HG02938 (cell line): ENCODE data around the gene CDC42EP3.

Source experiments
- ATAC-seq: cut with Tn5 transposase; IDR thresholded peaks from one replicate; pipeline ENCODE4 v1.9.1; 2021; ENCODE audit warnings: mild to moderate bottlenecking, moderate library complexity; ENCODE audit not compliant: unreplicated experiment

Gene CDC42EP3

DNA sequence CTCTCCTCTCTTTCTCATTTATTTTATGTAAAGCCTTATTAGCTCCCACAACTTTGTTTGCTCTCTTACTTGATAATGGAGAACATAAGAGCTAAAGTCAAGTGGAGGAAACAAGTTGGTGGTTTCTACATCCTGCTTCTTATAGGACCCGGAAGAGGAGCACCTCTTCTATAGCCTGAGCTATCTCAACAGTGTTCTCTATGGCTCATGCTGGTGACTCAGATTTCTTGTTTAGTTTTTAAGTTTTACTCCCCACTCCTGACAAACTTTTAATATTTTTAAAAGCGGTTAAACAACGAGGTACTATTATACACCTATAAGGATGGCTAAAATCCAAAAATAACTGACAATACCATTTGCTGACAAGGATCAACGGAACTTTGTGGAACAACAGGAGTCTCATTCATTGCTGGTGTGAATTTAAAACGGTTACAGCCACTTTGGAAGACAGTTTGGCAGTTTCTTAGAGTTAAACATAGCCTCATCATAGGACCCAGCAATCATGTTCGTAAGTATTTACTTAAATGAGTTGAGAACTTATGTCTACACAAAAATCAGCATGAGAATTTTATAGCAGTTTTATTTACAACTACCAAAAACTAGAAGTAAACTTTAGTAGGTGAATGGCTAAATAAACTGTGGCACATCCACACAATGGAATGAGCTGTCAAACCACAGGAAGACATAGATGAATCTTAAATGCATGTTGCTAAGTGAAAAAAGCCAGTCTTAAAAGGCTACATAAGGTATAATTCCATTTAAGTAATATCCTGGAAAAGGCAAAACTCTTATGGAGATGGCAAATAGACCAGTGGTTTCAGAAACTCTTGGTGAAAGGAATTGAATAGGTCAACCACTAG, 12.7 kb upstream of the CDC42EP3 start:
- no peak for ATAC-seq

DNA sequence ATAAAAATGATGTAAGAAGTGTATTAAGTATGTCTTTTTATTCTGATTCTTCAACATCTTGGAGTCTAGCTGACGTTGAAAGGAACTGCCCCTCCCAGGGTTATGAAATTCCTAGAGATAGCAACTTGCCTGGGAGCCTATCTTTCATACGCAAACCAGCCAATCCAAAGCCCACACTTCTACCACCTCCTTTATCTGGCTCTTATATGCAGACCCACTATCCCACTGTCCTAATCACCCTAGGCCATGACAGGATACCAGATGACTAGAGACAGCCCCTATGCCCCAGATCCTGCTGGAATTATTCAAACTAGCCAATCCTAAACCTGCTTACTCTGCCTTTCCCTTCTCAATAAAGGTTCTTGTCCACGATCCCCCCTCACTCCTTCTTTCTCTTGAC, 11.8 kb upstream of the CDC42EP3 start:
- no peak for ATAC-seq

GRCh38 chr2:37682473-37682872, 11.0 kb upstream of the CDC42EP3 start:
- no peak for ATAC-seq

DNA sequence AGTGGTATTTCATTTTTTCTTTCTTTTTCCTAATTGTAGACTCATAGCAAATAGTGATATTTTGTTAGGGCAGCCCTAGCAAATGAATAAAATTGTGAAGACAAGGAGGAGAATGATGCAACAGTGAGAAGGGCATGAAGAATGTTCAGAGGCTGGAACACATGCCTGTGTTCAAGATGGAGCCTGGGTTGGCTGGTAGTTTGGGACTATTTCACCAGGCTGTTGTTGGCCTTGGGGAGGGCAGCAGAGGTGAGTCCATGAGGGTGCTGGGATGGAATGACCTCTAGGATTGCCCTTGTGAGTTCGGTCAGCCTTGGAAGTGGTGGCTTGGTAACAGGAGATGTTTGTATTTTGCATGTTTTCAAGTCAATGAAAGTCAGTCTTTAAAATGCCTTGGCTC, 10.1 kb upstream of the CDC42EP3 start:
- ATAC-seq: no peak

- ATAC-seq: no peak
These were observed 7.7 kb upstream of the CDC42EP3 start for GRCh38 chr2:37679072-37679695.

GRCh38 chr2:37676274-37676673, 4.8 kb upstream of the CDC42EP3 start:
- ATAC-seq: no peak

GRCh38 chr2:37674946-37675345, 3.5 kb upstream of the CDC42EP3 start:
- ATAC-seq: no peak

- ATAC-seq: no peak
These were observed 1.4 kb upstream of the CDC42EP3 start for GRCh38 chr2:37672870-37673184.

DNA sequence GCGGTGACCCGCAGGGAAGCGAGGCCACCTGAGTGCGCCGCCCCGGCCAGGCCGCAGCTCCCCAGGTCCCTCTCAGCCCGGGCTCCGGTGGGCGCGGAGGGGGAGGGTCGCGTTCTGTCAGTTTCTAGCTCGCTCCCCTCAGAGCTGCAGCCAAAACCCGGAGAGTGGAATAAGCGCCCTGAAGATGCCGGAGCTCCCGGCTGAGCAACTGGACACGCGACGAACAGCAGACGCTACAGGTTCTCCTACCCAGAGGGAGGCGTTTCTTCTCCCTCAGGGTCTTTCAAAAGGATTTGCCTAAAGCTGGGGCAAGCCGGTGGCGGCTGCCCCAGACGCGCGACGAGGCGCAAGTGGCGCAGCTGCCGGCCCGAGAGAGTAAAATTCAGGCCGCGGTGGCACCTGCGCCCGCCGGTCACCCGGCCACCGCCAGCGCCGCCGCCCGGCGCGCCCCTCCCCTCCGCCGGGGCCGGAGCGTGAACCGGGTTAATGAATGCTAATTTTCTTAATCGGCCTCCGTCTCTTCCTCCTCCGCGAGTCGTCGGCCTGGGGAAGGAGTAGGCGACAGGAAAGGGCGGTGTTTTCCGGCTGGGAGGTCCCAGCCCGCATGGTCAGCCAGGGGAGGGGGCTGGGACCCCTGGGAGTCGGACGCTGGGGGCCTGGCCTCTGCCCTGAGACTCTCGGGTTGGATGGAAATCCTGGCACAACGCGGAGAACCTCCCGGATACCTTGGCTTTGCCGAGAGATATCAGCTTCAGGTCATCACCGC, 845 bp upstream of the CDC42EP3 start:
- peak; percentile 52 for ATAC-seq

DNA sequence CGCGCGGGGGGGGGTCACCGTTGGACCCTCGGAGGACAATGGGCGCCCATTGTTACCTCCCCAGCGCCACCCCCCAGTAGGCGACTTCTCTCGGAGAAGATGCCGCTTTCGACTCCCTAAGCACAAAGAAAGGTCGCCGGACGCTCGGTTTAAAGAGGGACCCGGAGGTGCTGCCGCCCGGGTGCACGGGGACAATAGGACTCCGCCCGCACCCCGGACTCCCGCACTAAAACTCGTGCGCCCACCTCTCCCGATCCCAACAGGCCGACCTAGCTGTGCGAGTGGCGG, 318 bp upstream of the CDC42EP3 start:
- no peak for ATAC-seq

GRCh38 chr2:37670378-37671008, 949 bp downstream of the CDC42EP3 start:
- no peak for ATAC-seq

DNA sequence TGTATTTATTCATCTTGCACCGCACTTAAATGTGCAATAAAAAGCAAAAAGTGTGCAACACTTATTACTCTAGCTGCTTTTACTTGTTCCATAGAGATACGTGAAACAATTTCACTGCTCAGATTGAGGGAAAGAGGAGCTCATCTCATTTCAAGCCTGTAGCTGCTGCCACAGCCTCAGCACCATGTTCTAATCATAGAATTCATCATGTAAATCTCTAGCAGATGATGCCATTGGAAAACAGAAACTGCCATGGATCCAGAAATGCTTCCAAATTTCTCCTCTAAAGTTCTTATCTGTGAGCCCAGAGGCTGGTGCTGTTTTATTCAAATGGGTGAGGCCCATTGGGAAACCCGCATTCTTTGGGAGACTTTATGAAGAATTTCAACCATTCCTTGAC, 2.0 kb downstream of the CDC42EP3 start:
- no peak for ATAC-seq

DNA sequence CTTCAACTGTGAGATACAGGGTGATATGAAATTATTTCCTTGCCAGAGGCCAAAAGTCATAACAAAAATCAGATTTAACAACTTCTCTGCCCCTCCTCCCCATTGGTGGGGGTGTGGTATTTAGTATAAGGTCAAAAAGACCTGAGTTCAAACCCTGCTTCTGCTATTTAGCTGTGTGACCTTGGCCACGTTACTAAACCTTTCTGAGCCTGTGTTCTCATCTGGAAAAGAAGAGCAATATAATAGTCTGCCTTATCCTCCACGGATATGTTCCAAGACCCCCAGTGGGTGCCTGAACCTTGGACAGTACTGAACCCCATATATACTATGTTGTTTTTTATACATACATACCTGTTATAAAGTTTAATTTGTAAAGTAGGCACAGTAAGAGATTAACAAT, 3.7 kb downstream of the CDC42EP3 start:
- no peak for ATAC-seq

- ATAC-seq: no peak
These were observed 4.7 kb downstream of the CDC42EP3 start for GRCh38 chr2:37666772-37667171.

GRCh38 chr2:37665604-37666362, 5.7 kb downstream of the CDC42EP3 start:
- ATAC-seq: no peak

DNA sequence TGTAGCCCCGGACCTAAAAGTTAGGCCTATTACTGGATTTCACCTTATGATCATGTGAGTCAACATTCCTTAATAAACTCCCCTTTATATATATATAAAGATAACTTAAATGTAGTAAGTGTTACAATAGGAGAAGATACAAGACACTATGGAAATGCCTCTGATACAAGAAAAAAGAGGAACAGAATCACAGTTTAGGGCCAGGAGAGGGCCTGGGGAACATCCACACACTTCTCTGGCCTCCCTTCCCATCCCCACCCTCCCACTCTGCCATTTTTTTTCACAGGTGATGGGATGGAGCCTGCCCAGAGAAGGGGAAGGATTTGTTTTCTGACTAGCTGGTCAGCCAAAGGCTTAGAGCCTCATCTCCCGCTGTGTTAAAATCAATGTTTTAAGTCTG, 6.4 kb downstream of the CDC42EP3 start:
- no peak for ATAC-seq

- ATAC-seq: no peak
These were observed 7.2 kb downstream of the CDC42EP3 start for GRCh38 chr2:37664231-37664643.

DNA sequence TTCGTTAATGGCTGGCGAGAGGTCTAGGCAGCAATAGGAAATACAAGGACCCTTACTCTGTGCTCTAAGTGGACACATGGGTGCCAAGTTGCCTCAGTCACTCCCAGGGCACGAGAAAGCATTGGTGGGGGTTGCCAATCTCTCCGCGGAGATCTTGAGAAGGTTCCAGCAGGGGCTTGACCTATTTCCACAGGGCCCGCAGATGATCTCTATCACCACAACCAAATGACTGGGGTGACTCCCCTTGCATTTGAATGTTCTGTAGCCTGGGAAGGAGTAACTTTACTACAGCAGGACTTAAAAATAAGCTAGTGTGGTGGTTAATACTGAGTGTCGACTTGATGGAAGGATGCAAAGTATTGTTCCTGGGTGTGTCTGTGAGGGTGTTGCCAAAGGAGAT, 8.1 kb downstream of the CDC42EP3 start:
- ATAC-seq: no peak

DNA sequence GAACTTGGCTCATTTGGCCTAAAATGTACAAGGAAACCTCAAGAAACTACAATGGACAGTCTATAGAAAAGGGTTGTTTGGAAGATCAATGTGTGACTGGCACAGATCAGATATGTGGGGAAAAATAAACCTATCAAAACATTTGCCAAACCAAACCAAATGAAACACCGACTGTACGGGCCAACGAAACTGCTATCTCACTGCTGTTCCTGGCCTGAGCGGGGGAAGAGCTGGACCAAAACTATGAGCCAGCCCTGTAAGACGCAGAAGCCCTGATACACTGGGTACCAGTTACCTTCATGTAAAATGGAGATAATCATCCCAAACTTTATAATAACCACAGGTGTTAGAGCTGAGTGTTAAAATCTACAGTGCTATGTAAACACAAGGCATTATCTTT, 11.7 kb downstream of the CDC42EP3 start:
- no peak for ATAC-seq

- no peak for ATAC-seq
These were observed 12.8 kb downstream of the CDC42EP3 start for GRCh38 chr2:37658682-37659081.

DNA sequence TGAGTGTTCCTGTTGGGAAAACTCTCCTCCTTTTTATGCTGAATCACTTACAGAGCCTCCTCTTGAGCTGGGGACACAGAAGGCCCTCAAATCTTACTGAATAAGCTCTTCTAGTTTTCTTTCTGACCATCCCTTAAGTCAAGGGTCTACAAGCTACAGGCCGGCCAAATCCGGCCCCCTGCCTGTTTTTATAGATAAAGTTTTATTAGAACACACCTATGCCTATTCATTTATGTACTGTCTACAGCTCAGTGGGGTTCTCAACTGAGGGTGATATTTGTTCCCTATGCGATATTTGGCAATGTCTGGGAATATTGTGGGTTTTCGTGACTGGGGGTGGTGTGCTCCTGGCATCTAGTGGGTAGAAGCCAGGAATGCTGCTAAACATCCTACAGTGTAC, 14.0 kb downstream of the CDC42EP3 start:
- ATAC-seq: no peak
